GM12878 (cell line): ENCODE results near the gene TMEM50B. TPM values are rescaled to one million over a fixed set of nuclear protein-coding genes. Genes with fewer than 3 reads are reported as not detected.

Experiments
- ATF2 ChIP-seq: IDR thresholded peaks from 2 replicates; pipeline ENCODE4 v1.6.1; 2012; ENCODE audit warnings: low read length, inconsistent platforms
- ATF3 ChIP-seq: IDR thresholded peaks from 2 replicates; pipeline ENCODE4 v1.6.1; 2011; ENCODE audit warnings: low read depth, mild to moderate bottlenecking, low read length, moderate library complexity, borderline replicate concordance; ENCODE audit errors: extremely low read depth
- BACH1 ChIP-seq: fragments of 450-650 bp; IDR thresholded peaks from 2 replicates; pipeline ENCODE4 v1.6.1; 2017; ENCODE audit warnings: mild to moderate bottlenecking, borderline replicate concordance
- BHLHE40 ChIP-seq, 2 experiments: fragments of 450-650 bp in 1 of 2; IDR thresholded peaks; 2 replicates each; pipeline ENCODE4 v1.6.1; 2011 to 2017; ENCODE audit warnings: low read depth in 2 of 2, borderline replicate concordance in 1 of 2, improper control_type of control experiment in 1 of 2, low read length in 1 of 2, mild to moderate bottlenecking in 1 of 2
- CEBPB ChIP-seq, 2 experiments: fragments of 150-350 bp in 1 of 2; IDR thresholded peaks; 2 replicates each; pipeline ENCODE4 v1.6.1; 2012 to 2014; ENCODE audit warnings: low read depth in 2 of 2, low read length in 2 of 2, borderline replicate concordance in 1 of 2, inconsistent platforms in 1 of 2
- CHD1 ChIP-seq: IDR thresholded peaks from 2 replicates; pipeline ENCODE4 v1.6.1; 2012; ENCODE audit warnings: low read depth, low read length, improper control_type of control experiment
- E4F1 ChIP-seq: fragments of 450-650 bp; IDR thresholded peaks from 2 replicates; pipeline ENCODE4 v1.6.1; 2018; ENCODE audit warnings: borderline replicate concordance, mild to moderate bottlenecking; ENCODE audit not compliant: partially characterized antibody
- FOS ChIP-seq: IDR thresholded peaks from 3 replicates; pipeline ENCODE4 v1.6.1; 2011; ENCODE audit warnings: borderline replicate concordance; ENCODE audit not compliant: insufficient read length; ENCODE audit errors: extremely low read depth
- FOXK2 ChIP-seq: fragments of 450-650 bp; IDR thresholded peaks from 2 replicates; pipeline ENCODE4 v1.6.1; 2017; ENCODE audit warnings: mild to moderate bottlenecking, moderate library complexity
- HDAC6 ChIP-seq: fragments of 200-600 bp; sonication (generic); IDR thresholded peaks from one replicate; pipeline ENCODE4 v1.8.0; 2017; ENCODE audit warnings: antibody characterized with exemption; ENCODE audit not compliant: unreplicated experiment
- IRF4 ChIP-seq: IDR thresholded peaks from 2 replicates; pipeline ENCODE4 v1.6.1; 2011; ENCODE audit warnings: low read depth, low read length
- JUND ChIP-seq: IDR thresholded peaks from 2 replicates; pipeline ENCODE4 v1.6.1; 2012; ENCODE audit warnings: low read depth, mild to moderate bottlenecking, low read length, improper control_type of control experiment, moderate library complexity
- MTA2 ChIP-seq: fragments of 450-650 bp; IDR thresholded peaks from 2 replicates; pipeline ENCODE4 v1.6.1; 2016; ENCODE audit warnings: low read depth, mild to moderate bottlenecking, moderate library complexity
- NFIC ChIP-seq: IDR thresholded peaks from 2 replicates; pipeline ENCODE4 v1.6.1; 2012; ENCODE audit warnings: low read depth, mild to moderate bottlenecking, inconsistent platforms, low read length, moderate library complexity
- RELB ChIP-seq: fragments of 450-650 bp; IDR thresholded peaks from 2 replicates; pipeline ENCODE4 v1.6.1; 2017; ENCODE audit warnings: low read depth, mild to moderate bottlenecking, moderate library complexity
- SMARCA5 ChIP-seq: fragments of 450-650 bp; IDR thresholded peaks from 2 replicates; pipeline ENCODE4 v1.6.1; 2017; ENCODE audit warnings: mild to moderate bottlenecking
- TAF1 ChIP-seq: IDR thresholded peaks from 2 replicates; pipeline ENCODE4 v1.6.1; 2011; ENCODE audit warnings: mild to moderate bottlenecking, low read depth, low read length, borderline replicate concordance
- ZBTB40 ChIP-seq: fragments of 450-650 bp; IDR thresholded peaks from 2 replicates; pipeline ENCODE4 v1.6.1; 2016; ENCODE audit warnings: mild to moderate bottlenecking, moderate library complexity, borderline replicate concordance
- ZZZ3 ChIP-seq: IDR thresholded peaks from 2 replicates; pipeline ENCODE4 v1.6.1; 2011; ENCODE audit warnings: low read depth; ENCODE audit not compliant: control insufficient read depth, insufficient read length
- polyA plus RNA-seq, 11 experiments: library from polyadenylated mRNA; depleted of rRNA in 4 of 11; unstranded in 6 of 11; stranded (reverse) in 5 of 11; fragments of >200 nt; fragmentation: Nextera tagmentation in 4 of 11; fragmentation: Illumina TruSeq in 1 of 11; extraction: Ambion mirVana in 4 of 11; extraction: Trizol in 1 of 11; gene quantifications; 1 replicate in 1 of 11; 2 replicates in 10 of 11; pipeline versions ENCODE4 v1.2.1 to v1.2.3, GENCODE V29; 2011 to 2016; ENCODE audit warnings: inconsistent platforms in 2 of 11, missing spikeins in 2 of 11, low read depth in 1 of 11
- total RNA-seq, 4 experiments: library from RNA; depleted of rRNA in 3 of 4; stranded (reverse); fragments of >200 nt in 3 of 4; fragmentation: Illumina TruSeq in 1 of 4; extraction: Trizol in 1 of 4; gene quantifications; 2 replicates each; pipeline versions ENCODE4 v1.2.1 to v1.2.3, GENCODE V29; 2013 to 2021

The TMEM50B gene
- total and polyA plus RNA-seq, 10 of the 15 experiments (the other 5 are each of a cell fraction or from before 2014, with no cell fraction given) = 12.1 to 42.1 (median 18.2) TPM

GRCh38 chr21:33479679-33480480 lies at the start of gene TMEM50B (continued):
- TF ChIP-seq ZBTB40 = no peak; the same call in 1 of the 2 replicates
- no peak; the same call in 1 of the 2 replicates for TF ChIP-seq JUND
- no peak for TF ChIP-seq CHD1
- TF ChIP-seq E4F1 = no peak
- TF ChIP-seq BHLHE40 (IDR thresholded peaks at IDR 0.05; ENCODE audit: borderline replicate concordance in 1 of 2, low read depth in 2 of 2, low read length in 1 of 2) = peak in 1 of 2 experiments; percentile 42; a peak in 2 of 4 replicates
- no peak for TF ChIP-seq ATF2
- TF ChIP-seq HDAC6 = peak; percentile 12
- TF ChIP-seq BACH1 = peak; percentile 65; the same call in 1 of the 2 replicates
- no peak for TF ChIP-seq FOXK2
- no peak for TF ChIP-seq MTA2
- TF ChIP-seq SMARCA5 = 0 out of 2 replicates have a peak, but pooled peaks have one; percentile 45
- TF ChIP-seq CEBPB (IDR thresholded peaks at IDR 0.05; ENCODE audit: borderline replicate concordance in 1 of 2, low read depth in 2 of 2, low read length in 2 of 2) = no peak
- TF ChIP-seq NFIC = no peak
- TF ChIP-seq RELB = peak; percentile 88
- no peak for TF ChIP-seq ATF3
- no peak for TF ChIP-seq IRF4
- TF ChIP-seq ZZZ3 = no peak
- TF ChIP-seq TAF1 = peak; percentile 78; the same call in 1 of the 2 replicates
- no peak for TF ChIP-seq FOS
